Sigmoid colon (tissue), 4 donors: ENCODE measurements around the gene XYLT1.

Source experiments
- CTCF ChIP-seq, 4 experiments: fragments of 450-650 bp in 3 of 4; fragments of 200-600 bp in 1 of 4; IDR thresholded peaks; one replicate each; pipeline ENCODE4 v1.5.1; 2016 to 2019; ENCODE audit warnings: antibody characterized with exemption in 4 of 4, mild to moderate bottlenecking in 3 of 4, moderate library complexity in 2 of 4
- EP300 ChIP-seq, 4 donors: sonication (generic); formaldehyde crosslinking; IDR thresholded peaks; one replicate each; pipeline ENCODE4 v1.6.1; 2017; ENCODE audit warnings: antibody characterized with exemption in 4 of 4
- POLR2A ChIP-seq, 2 donors: fragments of 450-650 bp; IDR thresholded peaks; one replicate each; pipeline ENCODE4 v1.6.1; 2016; ENCODE audit warnings: antibody characterized with exemption in 2 of 2, mild to moderate bottlenecking in 2 of 2, moderate library complexity in 2 of 2
- POLR2AphosphoS5 ChIP-seq, 4 donors: sonication (generic); formaldehyde crosslinking; IDR thresholded peaks; one replicate each; pipeline ENCODE4 v1.6.1; 2017; ENCODE audit warnings: antibody characterized with exemption in 4 of 4

DNA sequence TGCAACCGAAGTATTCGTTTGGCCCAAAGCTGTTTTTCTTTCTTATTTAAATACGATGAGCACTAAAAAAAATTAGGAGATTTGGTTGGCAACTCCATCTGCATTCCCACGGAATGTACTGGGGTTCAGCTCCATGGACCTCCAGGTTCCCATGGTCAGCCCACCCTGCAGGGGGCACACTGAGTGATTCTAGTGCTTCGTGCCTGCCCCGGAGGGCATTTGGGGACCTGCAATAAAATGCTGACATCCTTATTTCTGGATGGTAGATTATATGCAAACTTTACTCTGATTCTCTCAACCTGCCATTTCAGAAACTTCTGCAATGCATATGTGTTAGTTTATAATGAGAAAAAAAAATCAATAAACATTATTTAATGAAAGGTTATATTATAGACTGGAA, 339.4 kb downstream of the XYLT1 start:
- no peak for TF ChIP-seq CTCF (IDR thresholded peaks at IDR 0.05)
- no peak for TF ChIP-seq POLR2A (IDR thresholded peaks at IDR 0.05)
- no peak for TF ChIP-seq EP300 (IDR thresholded peaks at IDR 0.05)
- TF ChIP-seq POLR2AphosphoS5 (IDR thresholded peaks at IDR 0.05): no peak
